Measurements from ENCODE around the gene UBE2J1.

Gene UBE2J1

GRCh38 chr6:89361171-89361570 is 8.6 kb upstream of the UBE2J1 start:
- no peak overlapping the region for H3K9ac ChIP-seq (ENCODE audit: low read length)
- no peaks in the 10 kb centered on the region for H3K36me3 ChIP-seq (ENCODE audit: insufficient read depth, low read length)
- no peaks in the 10 kb centered on the region for H3K9me3 ChIP-seq (ENCODE audit: low read length)
- no peak overlapping the region for H3K4me3 ChIP-seq (ENCODE audit: low read depth in 1 of 2, low read length in 2 of 2)
- no peaks in the 10 kb centered on the region for H3K27me3 ChIP-seq (ENCODE audit: control insufficient read depth in 1 of 2, insufficient read depth in 2 of 2, low read length in 2 of 2)
- H3K4me1 ChIP-seq (ENCODE audit: insufficient read depth, low read length), result no peaks in the 10 kb centered on the region
- no peak overlapping the region for H3K27ac ChIP-seq (ENCODE audit: low read depth, low read length)

- Histone ChIP-seq H3K36me3 (ENCODE audit: insufficient read depth, low read length) (no peaks in the 10 kb centered on the region), H3K4me3 (ENCODE audit: low read depth in 1 of 2, low read length in 2 of 2) (no peak overlapping the region), H3K9ac (ENCODE audit: low read length) (no peak overlapping the region), H3K4me1 (ENCODE audit: insufficient read depth, low read length) (no peaks in the 10 kb centered on the region), H3K9me3 (ENCODE audit: low read length) (no peaks in the 10 kb centered on the region), H3K27ac (ENCODE audit: low read depth, low read length) (no peak overlapping the region), H3K27me3 (ENCODE audit: control insufficient read depth in 1 of 2, insufficient read depth in 2 of 2, low read length in 2 of 2) (no peaks in the 10 kb centered on the region)
Measured at GRCh38 chr6:89360415-89360999, 8.0 kb upstream of the UBE2J1 start.

- H3K4me1 ChIP-seq (ENCODE audit: insufficient read depth, low read length), result no peaks in the 10 kb centered on the region
- H3K4me3 ChIP-seq (ENCODE audit: low read depth in 1 of 2, low read length in 2 of 2), result no peak overlapping the region
- no peak overlapping the region for H3K27ac ChIP-seq (ENCODE audit: low read depth, low read length)
- no peaks in the 10 kb centered on the region for H3K9me3 ChIP-seq (ENCODE audit: low read length)
- no peaks in the 10 kb centered on the region for H3K36me3 ChIP-seq (ENCODE audit: insufficient read depth, low read length)
- H3K27me3 ChIP-seq (ENCODE audit: control insufficient read depth in 1 of 2, insufficient read depth in 2 of 2, low read length in 2 of 2), result no peaks in the 10 kb centered on the region
- H3K9ac ChIP-seq (ENCODE audit: low read length), result no peak overlapping the region
Measured at GRCh38 chr6:89359561-89359960, 7.0 kb upstream of the UBE2J1 start.

- Histone ChIP-seq H3K4me3 (ENCODE audit: low read depth in 1 of 2, low read length in 2 of 2) (no peak overlapping the region), H3K9me3 (ENCODE audit: low read length) (no peaks in the 10 kb centered on the region), H3K9ac (ENCODE audit: low read length) (no peak overlapping the region), H3K36me3 (ENCODE audit: insufficient read depth, low read length) (no peaks in the 10 kb centered on the region), H3K27me3 (ENCODE audit: control insufficient read depth in 1 of 2, insufficient read depth in 2 of 2, low read length in 2 of 2) (no peaks in the 10 kb centered on the region), H3K27ac (ENCODE audit: low read depth, low read length) (no peak overlapping the region), H3K4me1 (ENCODE audit: insufficient read depth, low read length) (no peaks in the 10 kb centered on the region)
Measured at GRCh38 chr6:89357390-89357789, 4.9 kb upstream of the UBE2J1 start.

- Histone ChIP-seq H3K36me3 (ENCODE audit: insufficient read depth, low read length) (no peaks in the 10 kb centered on the region), H3K9ac (ENCODE audit: low read length) (no peak overlapping the region), H3K9me3 (ENCODE audit: low read length) (no peaks in the 10 kb centered on the region), H3K27me3 (ENCODE audit: control insufficient read depth in 1 of 2, insufficient read depth in 2 of 2, low read length in 2 of 2) (no peaks in the 10 kb centered on the region), H3K4me3 (ENCODE audit: low read depth in 1 of 2, low read length in 2 of 2) (no peak overlapping the region), H3K27ac (ENCODE audit: low read depth, low read length) (no peak overlapping the region), H3K4me1 (ENCODE audit: insufficient read depth, low read length) (no peaks in the 10 kb centered on the region)
Measured at GRCh38 chr6:89356642-89357170, 4.2 kb upstream of the UBE2J1 start.

GRCh38 chr6:89355511-89356194 is 3.1 kb upstream of the UBE2J1 start:
- Histone ChIP-seq H3K27ac (ENCODE audit: low read depth, low read length) (no peak overlapping the region), H3K36me3 (ENCODE audit: insufficient read depth, low read length) (no peaks in the 10 kb centered on the region), H3K4me1 (ENCODE audit: insufficient read depth, low read length) (peaks cover 9% of the 10 kb centered on the region), H3K27me3 (ENCODE audit: control insufficient read depth in 1 of 2, insufficient read depth in 2 of 2, low read length in 2 of 2) (no peaks in the 10 kb centered on the region), H3K9me3 (ENCODE audit: low read length) (no peaks in the 10 kb centered on the region), H3K9ac (ENCODE audit: low read length) (no peak overlapping the region), H3K4me3 (ENCODE audit: low read depth in 1 of 2, low read length in 2 of 2) (no peak overlapping the region)

GRCh38 chr6:89353702-89354392 is 1.3 kb upstream of the UBE2J1 start:
- Histone ChIP-seq H3K27me3 (ENCODE audit: control insufficient read depth in 1 of 2, insufficient read depth in 2 of 2, low read length in 2 of 2) (no peaks in the 10 kb centered on the region), H3K9me3 (ENCODE audit: low read length) (no peaks in the 10 kb centered on the region), H3K9ac (ENCODE audit: low read length) (no peak overlapping the region), H3K4me3 (ENCODE audit: low read depth in 1 of 2, low read length in 2 of 2) (peak overlapping the region in 1 of 2 donors; percentile 78), H3K27ac (ENCODE audit: low read depth, low read length) (no peak overlapping the region), H3K36me3 (ENCODE audit: insufficient read depth, low read length) (no peaks in the 10 kb centered on the region), H3K4me1 (ENCODE audit: insufficient read depth, low read length) (peaks cover 25% of the 10 kb centered on the region)

GRCh38 chr6:89353118-89353556 is 615 bp upstream of the UBE2J1 start:
- H3K4me1 ChIP-seq (ENCODE audit: insufficient read depth, low read length), result peaks cover 33% of the 10 kb centered on the region
- peak overlapping the region; percentile 74 for H3K9ac ChIP-seq (ENCODE audit: low read length)
- H3K36me3 ChIP-seq (ENCODE audit: insufficient read depth, low read length), result no peaks in the 10 kb centered on the region
- peak overlapping the region; percentile 78 for H3K4me3 ChIP-seq (ENCODE audit: low read depth in 1 of 2, low read length in 2 of 2)
- no peaks in the 10 kb centered on the region for H3K27me3 ChIP-seq (ENCODE audit: control insufficient read depth in 1 of 2, insufficient read depth in 2 of 2, low read length in 2 of 2)
- no peaks in the 10 kb centered on the region for H3K9me3 ChIP-seq (ENCODE audit: low read length)
- H3K27ac ChIP-seq (ENCODE audit: low read depth, low read length), result peak overlapping the region; percentile 97

- Histone ChIP-seq H3K4me1 (ENCODE audit: insufficient read depth, low read length) (peaks cover 41% of the 10 kb centered on the region), H3K9ac (ENCODE audit: low read length) (peak overlapping the region; percentile 74), H3K27ac (ENCODE audit: low read depth, low read length) (peak overlapping the region; percentile 97), H3K27me3 (ENCODE audit: control insufficient read depth in 1 of 2, insufficient read depth in 2 of 2, low read length in 2 of 2) (no peaks in the 10 kb centered on the region), H3K36me3 (ENCODE audit: insufficient read depth, low read length) (no peaks in the 10 kb centered on the region), H3K4me3 (ENCODE audit: low read depth in 1 of 2, low read length in 2 of 2) (peak overlapping the region; percentile 78), H3K9me3 (ENCODE audit: low read length) (no peaks in the 10 kb centered on the region)
Measured at GRCh38 chr6:89351671-89352277, 748 bp downstream of the UBE2J1 start.

GRCh38 chr6:89350281-89350966 is 2.1 kb downstream of the UBE2J1 start:
- H3K36me3 ChIP-seq (ENCODE audit: insufficient read depth, low read length), result no peaks in the 10 kb centered on the region
- H3K4me1 ChIP-seq (ENCODE audit: insufficient read depth, low read length), result peaks cover 41% of the 10 kb centered on the region
- H3K9ac ChIP-seq (ENCODE audit: low read length), result no peak overlapping the region
- no peak overlapping the region for H3K4me3 ChIP-seq (ENCODE audit: low read depth in 1 of 2, low read length in 2 of 2)
- no peaks in the 10 kb centered on the region for H3K27me3 ChIP-seq (ENCODE audit: control insufficient read depth in 1 of 2, insufficient read depth in 2 of 2, low read length in 2 of 2)
- no peaks in the 10 kb centered on the region for H3K9me3 ChIP-seq (ENCODE audit: low read length)
- H3K27ac ChIP-seq (ENCODE audit: low read depth, low read length), result no peak overlapping the region

- Histone ChIP-seq H3K27ac (ENCODE audit: low read depth, low read length) (no peak overlapping the region), H3K36me3 (ENCODE audit: insufficient read depth, low read length) (no peaks in the 10 kb centered on the region), H3K4me3 (ENCODE audit: low read depth in 1 of 2, low read length in 2 of 2) (no peak overlapping the region), H3K9ac (ENCODE audit: low read length) (no peak overlapping the region), H3K9me3 (ENCODE audit: low read length) (no peaks in the 10 kb centered on the region), H3K4me1 (ENCODE audit: insufficient read depth, low read length) (peaks cover 41% of the 10 kb centered on the region), H3K27me3 (ENCODE audit: control insufficient read depth in 1 of 2, insufficient read depth in 2 of 2, low read length in 2 of 2) (no peaks in the 10 kb centered on the region)
Measured at GRCh38 chr6:89348372-89348771, 4.2 kb downstream of the UBE2J1 start.
